T-cell (primary cell): ENCODE measurements around the gene PTPN12. TPM values are rescaled to one million over a fixed set of nuclear protein-coding genes. Genes with fewer than 3 reads are reported as not detected.

Experiments used
- ATAC-seq, 4 experiments: fragments of 200-7000 bp in 3 of 4; fragments of 150-1000 bp in 1 of 4; cut with Tn5 transposase; replicated peaks in 1 of 4; 1 replicate in 3 of 4; 2 replicates in 1 of 4; pipeline ENCODE4 v1.10.0; 2021; ENCODE audit warnings: moderate library complexity in 3 of 4, mild to moderate bottlenecking in 2 of 4, moderate number of reproducible peaks in 1 of 4
- CTCF ChIA-PET, 2 donors: fragments of 300-600 bp; sonication (Branson Sonifier 250); formaldehyde crosslinking; loops; one replicate each; lab custom pipeline; 2022; ENCODE audit warnings: antibody characterized with exemption in 2 of 2; lab: Charles Lee
- POLR2A ChIA-PET, 2 donors: fragments of 300-600 bp; sonication (Branson Sonifier 250); formaldehyde crosslinking; loops; one replicate each; lab custom pipeline; 2022; ENCODE audit warnings: antibody characterized with exemption in 2 of 2; lab: Charles Lee
- DNase-seq, 35 experiments: peaks; one replicate each; pipeline versions ENCODE4 v3.0.0 to v3.0.0-alpha.2; 2013 to 2023
- H3K27ac ChIP-seq: one replicate; pipeline ENCODE4 v1.5.1; 2013; ENCODE audit warnings: low read length
- H3K27me3 ChIP-seq, 2 experiments: replicated peaks in 1 of 2; 1 replicate in 1 of 2; 2 replicates in 1 of 2; pipeline versions ENCODE4 v1.6.1 to v1.7.0; 2013; ENCODE audit warnings: low read length in 1 of 2, mixed read lengths in 1 of 2; ENCODE audit not compliant: control insufficient read depth in 2 of 2, insufficient read depth in 2 of 2; ENCODE audit errors: extremely low read depth in 1 of 2
- H3K36me3 ChIP-seq, 2 donors: 1 replicate in 1 of 2; 2 replicates in 1 of 2; pipeline versions ENCODE4 v1.6.1 to v1.7.0; 2013; ENCODE audit warnings: low read length in 1 of 2; ENCODE audit not compliant: control insufficient read depth in 2 of 2, insufficient read depth in 1 of 2; ENCODE audit errors: extremely low read depth in 1 of 2
- H3K4me1 ChIP-seq, 2 experiments: 1 replicate in 1 of 2; 2 replicates in 1 of 2; pipeline versions ENCODE4 v1.6.1 to v1.7.0; 2013; ENCODE audit warnings: low read length in 2 of 2, mixed read lengths in 1 of 2; ENCODE audit not compliant: insufficient read depth in 2 of 2, control insufficient read depth in 1 of 2; ENCODE audit errors: extremely low read depth in 1 of 2
- H3K4me3 ChIP-seq, 2 donors: 1 replicate in 1 of 2; 2 replicates in 1 of 2; pipeline versions ENCODE4 v1.5.1 to v1.7.0; 2013; ENCODE audit warnings: mild to moderate bottlenecking in 2 of 2, low read length in 1 of 2, moderate library complexity in 1 of 2; ENCODE audit not compliant: control insufficient read depth in 1 of 2; ENCODE audit errors: extremely low read depth in 1 of 2
- H3K9me3 ChIP-seq: 2 replicates; pipeline ENCODE4 v1.7.0; 2013
- H3K27ac Mint-ChIP-seq, 2 donors: one replicate each; pipeline ENCODE4 v1.8.0; 2020 to 2021; ENCODE audit warnings: mild to moderate bottlenecking in 2 of 2, mixed read lengths in 2 of 2
- H3K27me3 Mint-ChIP-seq, 2 donors: one replicate each; pipeline ENCODE4 v1.8.0; 2021 to 2022; ENCODE audit warnings: mixed read lengths in 2 of 2
- H3K36me3 Mint-ChIP-seq: one replicate; pipeline ENCODE4 v1.8.0; 2021; ENCODE audit warnings: mixed read lengths
- H3K4me1 Mint-ChIP-seq, 3 donors: one replicate each; pipeline ENCODE4 v1.8.0; 2020 to 2022; ENCODE audit warnings: mixed read lengths in 3 of 3, mild to moderate bottlenecking in 1 of 3
- H3K4me3 Mint-ChIP-seq, 3 donors: one replicate each; pipeline ENCODE4 v1.8.0; 2020 to 2022; ENCODE audit warnings: mild to moderate bottlenecking in 3 of 3, mixed read lengths in 3 of 3, moderate library complexity in 3 of 3
- H3K9me3 Mint-ChIP-seq, 3 donors: one replicate each; pipeline ENCODE4 v1.8.0; 2020 to 2022; ENCODE audit warnings: mixed read lengths in 3 of 3
- WGBS: methylation state at CpG from one replicate; pipeline ENCODE4 v1.1.5; 2013; ENCODE audit warnings: missing lambda C conversion rate; ENCODE audit not compliant: insufficient coverage; 5-methylcytosine and 5-hydroxymethylcytosine counted together
- total RNA-seq, 35 experiments: library from RNA in 6 of 35; stranded (reverse) in 6 of 35; fragments of 120-200 nt in 1 of 35; gene quantifications; one replicate each; pipeline versions ENCODE4 v1.2.1 to v1.2.4 and lab custom pipeline; 2013 to 2026

PTPN12 gene
- total RNA-seq, 5 donors from 2014 or later (not counting 1 experiment from before 2014, with no cell fraction given): 20.0 to 25.0 (median 21.4) TPM

DNA sequence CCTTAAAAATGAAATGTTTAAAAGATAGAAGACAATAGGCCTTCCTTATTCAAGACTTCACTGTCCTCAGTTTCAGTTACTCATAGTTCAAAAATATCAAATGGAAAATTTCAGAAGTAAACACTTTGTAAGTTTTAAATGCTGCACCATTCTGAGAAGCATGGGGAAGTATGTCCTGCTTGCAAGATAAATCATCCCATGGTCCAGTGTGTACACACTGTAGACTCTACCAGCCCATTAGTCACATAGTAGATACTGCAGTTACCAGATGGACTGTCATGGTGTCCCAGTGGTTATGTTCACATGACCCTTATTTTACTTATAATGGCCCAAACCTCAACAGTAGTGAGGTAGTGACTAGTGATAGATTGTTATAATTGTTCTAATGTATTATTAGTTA lies 69.5 kb downstream of the PTPN12 start:
- Mint-ChIP-seq H3K36me3 (peaks cover 29% of the 10 kb centered on the region), H3K4me1 (no peaks in the 10 kb centered on the region), H3K27ac (no peak overlapping the region), H3K4me3 (no peak overlapping the region), H3K27me3 (no peaks in the 10 kb centered on the region), H3K9me3 (no peaks in the 10 kb centered on the region)
- H3K27me3 ChIP-seq: no peaks in the 10 kb centered on the region
- POLR2A ChIA-PET: no interaction called here
- H3K9me3 ChIP-seq: no peaks in the 10 kb centered on the region
- CTCF ChIA-PET: no interaction called here
- H3K27ac ChIP-seq: no peak overlapping the region
- no peak for DNase-seq
- no peak overlapping the region for H3K4me3 ChIP-seq
- no peak for ATAC-seq
- peaks cover 2 to 5% of the 10 kb centered on the region in 2 donors for H3K36me3 ChIP-seq
- H3K4me1 ChIP-seq: no peaks in the 10 kb centered on the region

GRCh38 chr7:77619314-77619713 lies 82.2 kb downstream of the PTPN12 start:
- Histone ChIP-seq H3K4me1 (no peaks in the 10 kb centered on the region), H3K27ac (no peak overlapping the region), H3K9me3 (no peaks in the 10 kb centered on the region), H3K36me3 (peaks cover 3 to 6% of the 10 kb centered on the region in 2 donors), H3K27me3 (no peaks in the 10 kb centered on the region), H3K4me3 (no peak overlapping the region)
- Mint-ChIP-seq H3K9me3 (no peaks in the 10 kb centered on the region), H3K4me1 (peaks cover 0 to 9% (median 0%) of the 10 kb centered on the region in 3 donors), H3K36me3 (peaks cover 23% of the 10 kb centered on the region), H3K27me3 (no peaks in the 10 kb centered on the region), H3K4me3 (no peak overlapping the region), H3K27ac (no peak overlapping the region)
- ChIA-PET CTCF (no interaction called here), POLR2A (no interaction called here)
- ATAC-seq: no peak
- DNase-seq: no peak
- no CpG with 5 or more reads among the region's 4 CpGs for WGBS

- Histone ChIP-seq H3K27ac (no peak overlapping the region), H3K36me3 (peaks cover 8 to 18% of the 10 kb centered on the region in 2 donors), H3K4me1 (no peaks in the 10 kb centered on the region), H3K4me3 (no peak overlapping the region), H3K9me3 (no peaks in the 10 kb centered on the region), H3K27me3 (no peaks in the 10 kb centered on the region)
- Mint-ChIP-seq H3K27ac (no peak overlapping the region), H3K36me3 (peaks cover 17% of the 10 kb centered on the region), H3K27me3 (no peaks in the 10 kb centered on the region), H3K4me3 (no peak overlapping the region), H3K9me3 (no peaks in the 10 kb centered on the region), H3K4me1 (no peaks in the 10 kb centered on the region)
- no peak for ATAC-seq
- no peak for DNase-seq
- WGBS: 100% methylated on average over 3 of the region's 6 CpGs
- POLR2A ChIA-PET: no interaction called here
- CTCF ChIA-PET: no interaction called here
These were observed 89.7 kb downstream of the PTPN12 start for GRCh38 chr7:77626586-77627308.

DNA sequence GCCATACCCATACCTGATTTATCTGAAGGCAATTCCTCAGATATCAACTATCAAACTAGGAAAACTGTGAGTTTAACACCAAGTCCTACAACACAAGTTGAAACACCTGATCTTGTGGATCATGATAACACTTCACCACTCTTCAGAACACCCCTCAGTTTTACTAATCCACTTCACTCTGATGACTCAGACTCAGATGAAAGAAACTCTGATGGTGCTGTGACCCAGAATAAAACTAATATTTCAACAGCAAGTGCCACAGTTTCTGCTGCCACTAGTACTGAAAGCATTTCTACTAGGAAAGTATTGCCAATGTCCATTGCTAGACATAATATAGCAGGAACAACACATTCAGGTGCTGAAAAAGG lies 90.2 kb downstream of the PTPN12 start:
- CTCF ChIA-PET: no interaction called here
- POLR2A ChIA-PET: no interaction called here
- H3K36me3 ChIP-seq: peaks cover 8 to 18% of the 10 kb centered on the region in 2 donors

DNA sequence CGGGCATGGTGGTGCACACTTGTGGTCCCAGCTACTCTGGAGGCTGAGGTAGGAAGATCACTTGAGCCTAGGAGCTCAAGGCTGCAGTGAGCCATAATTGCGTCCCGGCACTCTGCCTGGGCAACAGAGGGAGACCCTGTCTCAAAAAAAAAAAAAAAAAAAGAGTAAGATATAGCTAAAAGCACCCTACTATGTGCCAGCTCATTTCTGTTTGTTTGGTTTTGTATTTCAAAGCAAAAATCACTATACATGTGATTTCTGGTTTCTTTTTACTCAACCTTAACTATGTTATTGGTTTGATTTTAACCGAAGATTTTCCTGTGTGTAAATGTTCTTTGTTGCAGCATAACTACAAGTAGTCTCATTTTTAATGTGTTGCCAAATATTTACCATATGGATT lies 92.7 kb downstream of the PTPN12 start:
- Histone ChIP-seq H3K9me3 (no peaks in the 10 kb centered on the region), H3K27me3 (no peaks in the 10 kb centered on the region), H3K4me3 (no peak overlapping the region), H3K36me3 (peaks cover 5 to 18% of the 10 kb centered on the region in 2 donors), H3K27ac (no peak overlapping the region), H3K4me1 (no peaks in the 10 kb centered on the region)
- peaks cover 14% of the 10 kb centered on the region for H3K36me3 Mint-ChIP-seq
- POLR2A ChIA-PET: interaction anchor here in 1 of 2 donors (0.7 kb wide), 1 partner anchor 14 kb away, joined by 8 read pairs; no protein-coding TSS in a partner anchor
- no peaks in the 10 kb centered on the region for H3K9me3 Mint-ChIP-seq
- no peak overlapping the region for H3K4me3 Mint-ChIP-seq
- H3K27me3 Mint-ChIP-seq: no peaks in the 10 kb centered on the region
- DNase-seq: no peak
- ATAC-seq: no peak
- CTCF ChIA-PET: interaction anchor here in 1 of 2 donors (0.7 kb wide), 1 partner anchor 16 kb away, joined by 3 read pairs; no protein-coding TSS in a partner anchor
- WGBS: no CpG with 5 or more reads among the region's 4 CpGs
- H3K27ac Mint-ChIP-seq: no peak overlapping the region
- no peaks in the 10 kb centered on the region for H3K4me1 Mint-ChIP-seq

More for the DNA sequence above, 90.2 kb downstream of the PTPN12 start:
- peaks cover 17% of the 10 kb centered on the region for H3K36me3 Mint-ChIP-seq
- H3K9me3 Mint-ChIP-seq: no peaks in the 10 kb centered on the region
- no peaks in the 10 kb centered on the region for H3K27me3 Mint-ChIP-seq
- H3K27ac Mint-ChIP-seq: no peak overlapping the region
- no peaks in the 10 kb centered on the region for H3K27me3 ChIP-seq
- no peaks in the 10 kb centered on the region for H3K9me3 ChIP-seq
- ATAC-seq (no peak), DNase-seq (no peak)
- H3K4me1 Mint-ChIP-seq: no peaks in the 10 kb centered on the region
- H3K4me3 Mint-ChIP-seq: no peak overlapping the region
- no peak overlapping the region for H3K4me3 ChIP-seq
- H3K27ac ChIP-seq: no peak overlapping the region
- no peaks in the 10 kb centered on the region for H3K4me1 ChIP-seq

DNA sequence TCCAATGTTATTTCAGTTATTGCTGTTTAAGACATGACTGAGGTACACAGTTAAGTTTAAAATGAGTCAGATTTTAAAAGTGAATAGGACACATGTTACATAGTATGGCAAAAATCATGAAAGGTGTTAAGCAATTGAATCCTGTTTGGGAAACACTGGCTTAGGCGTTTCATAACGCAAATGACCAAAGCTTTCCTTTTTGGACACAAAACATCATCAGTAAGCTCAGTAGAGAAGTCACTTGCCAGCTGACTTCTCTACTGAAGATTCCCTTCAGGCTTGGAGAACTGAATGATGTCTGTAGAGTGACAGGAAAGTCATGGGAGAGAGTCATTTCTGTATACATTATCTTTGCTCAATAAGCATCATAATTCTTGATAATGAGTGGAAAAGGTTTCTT lies 94.7 kb downstream of the PTPN12 start:
- Histone ChIP-seq H3K4me1 (no peaks in the 10 kb centered on the region), H3K9me3 (no peaks in the 10 kb centered on the region), H3K27ac (no peak overlapping the region), H3K27me3 (no peaks in the 10 kb centered on the region), H3K36me3 (peaks cover 0 to 12% of the 10 kb centered on the region in 2 donors), H3K4me3 (no peak overlapping the region)
- Mint-ChIP-seq H3K36me3 (peaks cover 7% of the 10 kb centered on the region), H3K27me3 (no peaks in the 10 kb centered on the region), H3K27ac (no peak overlapping the region), H3K4me1 (no peaks in the 10 kb centered on the region), H3K9me3 (no peaks in the 10 kb centered on the region), H3K4me3 (no peak overlapping the region)
- CTCF ChIA-PET: interaction anchor here in 1 of 2 donors (0.9 kb wide), 1 partner anchor 20 kb away, joined by 3 read pairs; no protein-coding TSS in a partner anchor
- ATAC-seq: no peak
- WGBS: no CpG with 5 or more reads among the region's 2 CpGs
- DNase-seq: no peak
- POLR2A ChIA-PET: interaction anchor here in 1 of 2 donors (0.7 kb wide), 1 partner anchor 240 kb away, joined by 4 read pairs; no protein-coding TSS in a partner anchor
